OCI-LY7 (cell line): ENCODE results near the gene KRT17. TPM values are rescaled to one million over a fixed set of nuclear protein-coding genes. Genes with fewer than 3 reads are reported as not detected.
"Not testable (repeated sequence)": the region's sequence is repeated elsewhere in the genome, so short reads cannot be mapped to it uniquely, and the experiment has no call there.

ENCODE experiments used
- BruUV-seq: library from RNA; stranded (reverse); fragments of 400-500 nt; replicated peaks from 2 replicates; lab custom pipeline; 2021; lab: Mats Ljungman, UMichigan
- CTCF ChIA-PET: fragments of 300-600 bp; sonication (Branson Sonifier 250); formaldehyde crosslinking; loops from one replicate; lab custom pipeline; 2022; ENCODE audit warnings: antibody characterized with exemption; ENCODE audit not compliant: unreplicated experiment; lab: Charles Lee
- POLR2A ChIA-PET: fragments of 300-600 bp; sonication (Branson Sonifier 250); formaldehyde crosslinking; loops from one replicate; lab custom pipeline; 2022; ENCODE audit warnings: antibody characterized with exemption; lab: Charles Lee
- DNase-seq: peaks from one replicate; pipeline ENCODE4 v3.0.0-alpha.2; 2015; ENCODE audit warnings: low spot score
- H2AFZ ChIP-seq: fragments of 200-600 bp; sonication (generic), shearing (Covaris generic); 2 replicates; pipeline ENCODE4 v1.6.1; 2014; ENCODE audit warnings: mild to moderate bottlenecking, antibody characterized with exemption, low read length, moderate library complexity
- H3K27ac ChIP-seq: fragments of 200-600 bp; sonication (generic); 2 replicates; pipeline ENCODE4 v1.5.1; 2014; ENCODE audit warnings: mixed run types, low read depth, mild to moderate bottlenecking, moderate library complexity, low read length, inconsistent platforms; ENCODE audit not compliant: poor library complexity, severe bottlenecking
- H3K36me3 ChIP-seq: fragments of 200-600 bp; sonication (generic); 2 replicates; pipeline ENCODE4 v1.6.1; 2014; ENCODE audit warnings: mild to moderate bottlenecking, antibody characterized with exemption, low read length, moderate library complexity, mixed read lengths; ENCODE audit not compliant: insufficient read depth
- H3K4me1 ChIP-seq: fragments of 200-600 bp; sonication (generic); 2 replicates; pipeline ENCODE4 v1.5.1; 2014; ENCODE audit warnings: mild to moderate bottlenecking, low read length; ENCODE audit not compliant: insufficient read depth, poor library complexity, severe bottlenecking
- H3K4me2 ChIP-seq: fragments of 200-600 bp; sonication (generic); 2 replicates; pipeline ENCODE4 v1.6.1; 2014; ENCODE audit warnings: mild to moderate bottlenecking, low read length
- H3K4me3 ChIP-seq: fragments of 200-600 bp; sonication (generic); 2 replicates; pipeline ENCODE4 v1.5.1; 2014; ENCODE audit warnings: mild to moderate bottlenecking, low read depth, low read length; ENCODE audit not compliant: poor library complexity, severe bottlenecking
- H3K79me2 ChIP-seq: fragments of 200-600 bp; sonication (generic); 2 replicates; pipeline ENCODE4 v1.6.1; 2016; ENCODE audit warnings: low read depth, mild to moderate bottlenecking, low read length, moderate library complexity, mixed read lengths; ENCODE audit not compliant: insufficient read depth
- H3K9me2 ChIP-seq: fragments of 200-600 bp; sonication (generic); 2 replicates; pipeline ENCODE4 v1.6.1; 2016; ENCODE audit warnings: mild to moderate bottlenecking, low read length, mixed read lengths; ENCODE audit not compliant: insufficient read depth
- H3K9me3 ChIP-seq: fragments of 200-600 bp; sonication (generic); 2 replicates; pipeline ENCODE4 v1.6.1; 2014; ENCODE audit warnings: mild to moderate bottlenecking, mixed run types, low read length, mixed read lengths
- H4K20me1 ChIP-seq: fragments of 200-600 bp; sonication (generic); 2 replicates; pipeline ENCODE4 v1.6.1; 2014; ENCODE audit warnings: mild to moderate bottlenecking, antibody characterized with exemption, low read length, moderate library complexity, mixed read lengths; ENCODE audit not compliant: insufficient read depth
- EZH2phosphoT487 ChIP-seq: fragments of 200-600 bp; sonication (generic); IDR thresholded peaks from 2 replicates; pipeline ENCODE4 v1.6.1; 2018; ENCODE audit warnings: low read depth, borderline replicate concordance, mild to moderate bottlenecking, mixed run types, antibody characterized with exemption, low read length, moderate library complexity, mixed read lengths
- intact Hi-C: fragments of 100-400 bp; cut with micrococcal nuclease; formaldehyde crosslinking; loops from one replicate; pipeline ENCODE4 v1.10.0; 2022; ENCODE audit not compliant: unreplicated experiment
- total RNA-seq, 2 experiments: library from RNA; depleted of rRNA in 1 of 2; stranded (reverse); fragments of >200 nt in 1 of 2; shearing (Covaris generic) in 1 of 2; gene quantifications; 2 replicates each; pipeline ENCODE4 v1.2.3, GENCODE V29; 2014 to 2022
- TF ChIP-seq, protein P1 (sequence below): fragments of 200-600 bp; sonication (generic); conservative IDR thresholded peaks from 2 replicates; pipeline ENCODE4 v1.5.1; 2014; ENCODE audit warnings: mild to moderate bottlenecking, antibody characterized with exemption, low read length, moderate library complexity, mixed read lengths

The KRT17 gene
- total RNA-seq, 2 experiments from 2014 or later = 2.1 TPM; not detected in 1

DNA sequence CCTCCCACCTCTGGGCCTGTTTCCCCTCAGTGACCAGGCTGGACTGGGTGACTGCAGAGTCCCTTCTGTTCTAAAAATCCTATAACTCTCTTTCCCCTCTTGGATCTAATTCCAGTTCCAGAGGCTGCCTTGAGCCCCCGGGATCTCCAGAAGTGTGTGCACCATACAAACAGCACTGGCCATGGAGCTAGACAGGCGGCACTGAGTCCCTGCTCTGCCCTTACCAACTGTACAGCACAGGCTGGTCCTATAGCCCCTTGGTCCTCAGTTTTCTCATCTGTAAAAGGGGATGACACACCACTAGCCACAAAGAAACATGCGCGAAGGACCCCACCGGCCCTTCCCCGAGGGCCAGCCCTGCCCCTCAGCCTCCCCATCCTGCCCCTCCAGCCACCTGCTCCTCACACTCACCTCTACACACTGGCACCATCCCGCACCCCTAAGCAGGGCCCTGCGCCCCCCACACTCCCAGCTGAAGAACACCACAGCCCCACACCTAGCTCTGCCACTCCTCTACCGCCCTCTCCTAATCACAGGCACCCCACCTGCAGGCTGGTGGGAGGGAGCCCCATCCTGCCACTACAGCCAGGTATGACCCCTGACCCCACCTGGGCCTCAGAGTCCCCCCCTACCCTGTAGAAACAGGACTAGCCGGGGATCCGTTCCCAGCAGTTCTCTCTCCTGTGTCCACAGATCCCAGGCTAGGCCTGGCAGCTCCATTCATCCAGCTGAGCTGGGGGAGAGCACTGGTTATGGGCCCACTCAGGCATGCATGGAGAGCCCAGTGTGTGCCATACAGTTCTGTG, 10.9 kb downstream of the KRT17 start:
- no peak overlapping the region for H3K4me2 ChIP-seq
- CTCF ChIA-PET = no interaction called here
- H4K20me1 ChIP-seq = no peaks in the 10 kb centered on the region
- TF ChIP-seq, protein P1, sequence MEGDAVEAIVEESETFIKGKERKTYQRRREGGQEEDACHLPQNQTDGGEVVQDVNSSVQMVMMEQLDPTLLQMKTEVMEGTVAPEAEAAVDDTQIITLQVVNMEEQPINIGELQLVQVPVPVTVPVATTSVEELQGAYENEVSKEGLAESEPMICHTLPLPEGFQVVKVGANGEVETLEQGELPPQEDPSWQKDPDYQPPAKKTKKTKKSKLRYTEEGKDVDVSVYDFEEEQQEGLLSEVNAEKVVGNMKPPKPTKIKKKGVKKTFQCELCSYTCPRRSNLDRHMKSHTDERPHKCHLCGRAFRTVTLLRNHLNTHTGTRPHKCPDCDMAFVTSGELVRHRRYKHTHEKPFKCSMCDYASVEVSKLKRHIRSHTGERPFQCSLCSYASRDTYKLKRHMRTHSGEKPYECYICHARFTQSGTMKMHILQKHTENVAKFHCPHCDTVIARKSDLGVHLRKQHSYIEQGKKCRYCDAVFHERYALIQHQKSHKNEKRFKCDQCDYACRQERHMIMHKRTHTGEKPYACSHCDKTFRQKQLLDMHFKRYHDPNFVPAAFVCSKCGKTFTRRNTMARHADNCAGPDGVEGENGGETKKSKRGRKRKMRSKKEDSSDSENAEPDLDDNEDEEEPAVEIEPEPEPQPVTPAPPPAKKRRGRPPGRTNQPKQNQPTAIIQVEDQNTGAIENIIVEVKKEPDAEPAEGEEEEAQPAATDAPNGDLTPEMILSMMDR = no peak
- TF ChIP-seq EZH2phosphoT487 = no peak
- no peak for DNase-seq
- H3K79me2 ChIP-seq = no peaks in the 10 kb centered on the region
- no peaks in the 10 kb centered on the region for H3K9me3 ChIP-seq
- no peaks in the 10 kb centered on the region for H3K36me3 ChIP-seq
- no peak overlapping the region for H3K27ac ChIP-seq
- intact Hi-C loops = no loop called here
- BruUV-seq = no TSS peak
- H2AFZ ChIP-seq = no peak overlapping the region
- H3K9me2 ChIP-seq = no peaks in the 10 kb centered on the region
- POLR2A ChIA-PET = no interaction called here
- no peak overlapping the region for H3K4me3 ChIP-seq
- H3K4me1 ChIP-seq = no peaks in the 10 kb centered on the region

DNA sequence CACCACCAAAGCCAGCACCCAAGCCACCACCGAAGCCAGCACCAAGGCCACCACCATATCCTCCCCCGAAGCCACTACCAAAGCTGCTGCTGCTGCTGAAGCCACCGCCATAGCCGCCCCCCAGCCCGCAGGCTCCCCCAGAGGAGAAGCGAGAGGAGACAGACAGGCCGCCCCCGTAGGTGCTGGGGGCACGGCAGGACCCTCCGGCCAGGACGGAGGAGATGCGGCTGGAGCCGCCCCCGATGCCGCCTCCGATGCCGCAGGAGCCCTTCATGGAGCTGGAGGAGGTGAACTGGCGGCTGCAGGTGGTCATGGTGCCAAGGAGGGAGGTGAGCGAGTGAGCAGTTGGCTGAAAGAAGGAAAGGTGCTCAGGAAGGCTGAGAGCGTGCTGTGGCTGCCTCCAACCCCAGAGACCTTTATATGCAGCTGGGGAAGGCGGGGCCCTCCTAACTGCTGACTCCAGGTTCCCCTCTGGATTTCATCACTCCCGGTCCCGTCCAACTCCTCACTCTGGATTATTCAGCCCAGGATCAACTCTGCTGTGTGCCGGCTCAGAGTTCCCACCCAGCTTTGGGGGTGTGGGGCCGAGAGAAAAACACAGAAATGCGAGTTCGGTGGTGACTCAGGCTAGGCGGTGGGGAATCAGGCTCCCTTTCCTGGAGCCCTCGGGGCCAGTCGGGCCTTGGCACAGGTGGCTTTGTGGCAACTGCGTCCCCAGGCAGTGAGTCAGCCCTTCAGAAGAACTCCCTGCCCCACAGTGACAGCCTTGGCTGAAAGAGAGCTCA, 11.8 kb downstream of the KRT17 start, which contains the start of gene KRT16:
Gene KRT16 (minus strand): TSS at position 392 of the 785 bp plus-strand sequence. CDS start 79 bp downstream, at position 313.
- H4K20me1 ChIP-seq, H3K9me2 ChIP-seq, POLR2A ChIA-PET, H3K4me1 ChIP-seq, H3K36me3 ChIP-seq, H3K9me3 ChIP-seq, H3K4me3 ChIP-seq, H2AFZ ChIP-seq, H3K27ac ChIP-seq, CTCF ChIA-PET, BruUV-seq, H3K4me2 ChIP-seq, intact Hi-C loops, H3K79me2 ChIP-seq, DNase-seq: not testable (repeated sequence)

DNA sequence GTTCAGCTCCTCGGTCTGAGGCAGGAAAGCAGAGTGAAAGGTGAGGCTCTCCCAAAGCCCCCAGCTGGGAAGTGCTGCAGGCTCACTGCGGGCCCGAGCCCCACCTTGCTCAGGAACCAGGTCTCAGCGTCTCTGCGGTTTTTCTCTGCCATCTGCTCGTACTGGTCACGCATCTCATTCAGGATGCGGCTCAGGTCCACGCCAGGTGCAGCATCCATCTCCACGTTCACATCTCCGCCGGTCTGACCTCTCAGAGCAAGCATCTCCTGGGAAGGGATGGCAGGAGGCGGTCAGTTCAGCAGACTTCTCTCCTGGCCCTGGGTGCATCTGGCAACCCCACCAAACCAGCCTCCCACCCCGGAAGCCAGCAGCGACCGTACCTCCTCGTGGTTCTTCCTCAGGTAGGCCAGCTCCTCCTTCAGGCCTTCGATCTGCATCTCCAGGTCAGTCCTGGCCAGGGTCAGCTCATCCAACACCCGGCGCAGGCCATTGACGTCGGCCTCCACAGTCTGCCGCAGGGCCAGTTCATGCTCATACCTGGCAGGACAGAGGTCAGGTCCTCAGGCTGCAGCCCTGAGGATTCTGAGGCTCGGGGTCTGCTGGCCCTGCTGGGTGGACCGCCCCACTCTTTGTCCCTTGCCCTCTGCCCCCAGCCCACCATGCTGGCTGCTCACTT, 13.3 kb downstream of the KRT17 start:
- no peak overlapping the region for H3K4me3 ChIP-seq
- 0 out of 2 replicates have a peak, but pooled peaks cover 5% of the 10 kb centered on the region for H3K9me3 ChIP-seq
- DNase-seq = no peak
- no peaks in the 10 kb centered on the region for H3K79me2 ChIP-seq
- H3K9me2 ChIP-seq = no peaks in the 10 kb centered on the region
- intact Hi-C loops = no loop called here
- CTCF ChIA-PET = no interaction called here
- no peaks in the 10 kb centered on the region for H4K20me1 ChIP-seq
- H3K4me2 ChIP-seq = no peak overlapping the region
- no peaks in the 10 kb centered on the region for H3K4me1 ChIP-seq
- POLR2A ChIA-PET = interaction anchor here (0.5 kb wide), 1 partner anchor 1849 kb away, joined by 4 read pairs; no protein-coding TSS in a partner anchor
- BruUV-seq = no TSS peak
- H3K36me3 ChIP-seq = no peaks in the 10 kb centered on the region
- TF ChIP-seq EZH2phosphoT487 = no peak
- no peak overlapping the region for H2AFZ ChIP-seq
- H3K27ac ChIP-seq = no peak overlapping the region

DNA sequence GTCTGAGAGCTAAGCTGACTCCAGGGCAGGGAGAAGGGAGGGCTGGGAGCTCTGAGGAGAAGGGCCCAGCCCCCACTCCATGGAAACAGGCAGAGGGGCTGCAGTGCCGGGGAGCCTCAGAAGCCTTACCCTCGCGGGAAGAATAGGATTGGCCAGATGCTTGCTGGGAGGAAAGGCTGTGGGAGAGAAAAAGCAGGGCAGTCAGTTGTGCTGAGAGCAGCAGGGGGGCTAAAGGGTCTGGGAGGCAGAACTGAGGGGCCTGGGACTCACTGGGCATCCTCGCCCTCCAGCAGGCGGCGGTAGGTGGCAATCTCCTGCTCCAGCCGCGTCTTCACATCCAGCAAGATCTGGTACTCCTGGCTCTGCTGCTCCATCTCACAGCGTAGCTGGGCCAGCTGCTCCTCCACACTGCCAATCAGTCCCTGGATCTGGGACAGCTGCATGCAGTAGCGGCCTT, 14.3 kb downstream of the KRT17 start:
- H3K79me2 ChIP-seq, intact Hi-C loops, BruUV-seq, CTCF ChIA-PET, H3K27ac ChIP-seq, H3K36me3 ChIP-seq, H3K4me1 ChIP-seq, H2AFZ ChIP-seq, H3K4me3 ChIP-seq, H4K20me1 ChIP-seq, DNase-seq, POLR2A ChIA-PET, H3K4me2 ChIP-seq, H3K9me2 ChIP-seq, H3K9me3 ChIP-seq: not testable (repeated sequence)

DNA sequence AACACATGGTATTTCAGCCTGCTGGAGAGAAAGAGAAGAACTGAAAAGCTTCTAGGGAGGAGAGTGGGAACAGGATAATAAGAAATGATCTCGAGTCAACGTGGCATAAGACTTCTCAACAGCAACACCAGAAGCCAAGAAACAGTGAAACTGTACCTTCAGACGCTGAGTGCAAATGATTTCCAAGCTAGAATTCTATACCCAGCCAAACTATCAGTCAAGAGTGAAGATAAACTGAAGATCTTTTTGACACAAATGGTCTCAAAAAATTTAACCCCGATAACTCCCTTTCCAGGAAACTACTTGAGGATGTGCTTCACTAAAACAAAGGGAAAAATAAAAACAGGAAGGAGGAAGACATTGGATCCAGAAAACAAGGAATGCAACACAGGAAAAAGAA, 17.4 kb downstream of the KRT17 start:
- H3K9me3 ChIP-seq, H3K4me2 ChIP-seq, H3K4me1 ChIP-seq, H3K27ac ChIP-seq, H3K79me2 ChIP-seq, CTCF ChIA-PET, H2AFZ ChIP-seq, DNase-seq, H3K4me3 ChIP-seq, H3K36me3 ChIP-seq, H4K20me1 ChIP-seq, BruUV-seq, POLR2A ChIA-PET, intact Hi-C loops, H3K9me2 ChIP-seq: not testable (repeated sequence)
